ENCODE results near the gene BEAN1.
A peak's percentile ranks its signal among the peaks of the same experiment; 100 is the strongest.

Gene BEAN1

GRCh38 chr16:66524601-66525164, 97.6 kb downstream of the BEAN1 start:
- DNase-seq: peak; percentile 70 to 80 (median 75)

GRCh38 chr16:66525396-66526180, 98.5 kb downstream of the BEAN1 start:
- DNase-seq: peak; percentile 75 to 85 (median 84)

GRCh38 chr16:66528294-66528693, 101.2 kb downstream of the BEAN1 start:
- DNase-seq: no peak

GRCh38 chr16:66529475-66529874, 102.4 kb downstream of the BEAN1 start:
- DNase-seq: no peak

Measured in suppressor macrophage treated with lipopolysaccharide for 1 hour (primary cell).